Panc1 (cell line): ENCODE results near the gene FBXO5. TPM values are rescaled to one million over a fixed set of nuclear protein-coding genes. Genes with fewer than 3 reads are reported as not detected.
A peak's percentile ranks its signal among the peaks of the same experiment; 100 is the strongest.
"Not testable (repeated sequence)": the region's sequence is repeated elsewhere in the genome, so short reads cannot be mapped to it uniquely, and the experiment has no call there.

Source experiments
- ATAC-seq: fragments of 200-7000 bp; cut with Tn5 transposase; 2 replicates; pipeline ENCODE4 v1.9.1; 2020; ENCODE audit warnings: mild to moderate bottlenecking, moderate library complexity
- BruUV-seq: library from RNA; stranded (reverse); fragments of 400-500 nt; replicated peaks from 2 replicates; lab custom pipeline; 2021; lab: Mats Ljungman, UMichigan
- CTCF ChIA-PET: fragments of 300-600 bp; sonication (Branson Sonifier 250); formaldehyde crosslinking; loops from one replicate; lab custom pipeline; 2022; ENCODE audit warnings: antibody characterized with exemption; lab: Charles Lee
- POLR2A ChIA-PET: fragments of 300-600 bp; sonication (Branson Sonifier 250); formaldehyde crosslinking; loops from one replicate; lab custom pipeline; 2022; ENCODE audit warnings: antibody characterized with exemption; lab: Charles Lee
- DNase-seq: peaks from one replicate; pipeline ENCODE4 v3.0.0-alpha.2; 2010; ENCODE audit warnings: low read depth, low spot score
- H3K27ac ChIP-seq: 2 replicates; pipeline ENCODE4 v1.5.1; 2011; ENCODE audit warnings: mild to moderate bottlenecking, low read length, inconsistent platforms
- H3K27me3 ChIP-seq: fragments of 200-500 bp; sonication (Bioruptor generic); 2 replicates; pipeline ENCODE4 v1.6.0; 2014; ENCODE audit warnings: low read length, inconsistent platforms; ENCODE audit not compliant: control insufficient read depth, insufficient read depth
- H3K36me3 ChIP-seq: fragments of 200-500 bp; sonication (Bioruptor generic); 2 replicates; pipeline ENCODE4 v1.5.1; 2014; ENCODE audit warnings: inconsistent platforms, mild to moderate bottlenecking, low read length, moderate library complexity; ENCODE audit not compliant: control insufficient read depth, insufficient read depth
- H3K4me1 ChIP-seq: 2 replicates; pipeline ENCODE4 v1.5.1; 2011; ENCODE audit warnings: inconsistent platforms, mild to moderate bottlenecking, low read length, moderate library complexity; ENCODE audit not compliant: control insufficient read depth, insufficient read depth
- H3K4me3 ChIP-seq, 2 experiments: 2 replicates each; pipeline ENCODE4 v1.5.1; 2011 to 2012; ENCODE audit warnings: low read depth in 2 of 2, low read length in 2 of 2, mild to moderate bottlenecking in 2 of 2, inconsistent platforms in 1 of 2, moderate library complexity in 1 of 2
- H3K9me3 ChIP-seq: fragments of 200-500 bp; sonication (Bioruptor generic); 2 replicates; pipeline ENCODE4 v1.5.1; 2014; ENCODE audit warnings: low read depth, mild to moderate bottlenecking, inconsistent platforms, low read length, moderate library complexity; ENCODE audit not compliant: control insufficient read depth, insufficient read depth
- POLR2AphosphoS5 ChIP-seq: IDR thresholded peaks from 2 replicates; pipeline ENCODE4 v1.6.1; 2012; ENCODE audit warnings: mild to moderate bottlenecking, low read depth, low read length, moderate library complexity
- REST ChIP-seq, 2 experiments: IDR thresholded peaks; 2 replicates each; pipeline ENCODE4 v1.6.1; 2011 to 2012; ENCODE audit warnings: low read depth in 2 of 2, control low read depth in 1 of 2, low read length in 1 of 2, mild to moderate bottlenecking in 1 of 2, moderate library complexity in 1 of 2; ENCODE audit not compliant: insufficient read depth in 1 of 2
- SIN3A ChIP-seq: IDR thresholded peaks from 2 replicates; pipeline ENCODE4 v1.6.1; 2012; ENCODE audit warnings: low read depth, mild to moderate bottlenecking, low read length, moderate library complexity, borderline replicate concordance; ENCODE audit not compliant: insufficient read depth
- TCF7L2 ChIP-seq: IDR thresholded peaks from 2 replicates; pipeline ENCODE4 v1.6.1; 2011; ENCODE audit warnings: mild to moderate bottlenecking, low read depth, low read length, inconsistent platforms
- in situ Hi-C: cut with HindIII; loops from 2 replicates; pipeline ENCODE4 v1.10.0; 2016; ENCODE audit warnings: low sequenced_read_pairs, low pct_unique_long_range_greater_than_20kb
- intact Hi-C: fragments of 100-400 bp; cut with micrococcal nuclease; formaldehyde crosslinking; loops from one replicate; pipeline ENCODE4 v1.10.0; 2022; ENCODE audit not compliant: unreplicated experiment
- total RNA-seq: library from RNA; stranded (reverse); gene quantifications from one replicate; pipeline ENCODE4 v1.2.1, GENCODE V29; 2021; ENCODE audit not compliant: unreplicated experiment
- TF ChIP-seq, protein P1 (sequence below): fragments of 450-650 bp; IDR thresholded peaks from 2 replicates; pipeline ENCODE4 v1.5.1; 2017; ENCODE audit warnings: mild to moderate bottlenecking

FBXO5 gene
- total RNA-seq, 1 experiment from 2014 or later: 33.6 TPM

- CTCF ChIA-PET: no interaction called here
- in situ Hi-C loops: no loop called here
- peaks cover 60% of the 10 kb centered on the region for H3K36me3 ChIP-seq
Measured at GRCh38 chr6:152993431-152993830, 10.6 kb upstream of the FBXO5 start.

GRCh38 chr6:152986978-152987377, 4.1 kb upstream of the FBXO5 start:
- H3K4me3 ChIP-seq: no peak overlapping the region
- H3K9me3 ChIP-seq: no peaks in the 10 kb centered on the region
- intact Hi-C loops (no loop called here), in situ Hi-C loops (no loop called here)
- H3K27me3 ChIP-seq: no peaks in the 10 kb centered on the region
- peaks cover 7% of the 10 kb centered on the region for H3K36me3 ChIP-seq
- CTCF ChIA-PET: no interaction called here
- DNase-seq (no peak), ATAC-seq (no peak)
- no TSS peak for BruUV-seq
- TF ChIP-seq SIN3A (no peak), TCF7L2 (no peak), POLR2AphosphoS5 (no peak), REST (IDR thresholded peaks at IDR 0.05; ENCODE audit: insufficient read depth in 1 of 2, low read depth in 2 of 2, low read length in 1 of 2) (no peak)
- TF ChIP-seq, protein P1, sequence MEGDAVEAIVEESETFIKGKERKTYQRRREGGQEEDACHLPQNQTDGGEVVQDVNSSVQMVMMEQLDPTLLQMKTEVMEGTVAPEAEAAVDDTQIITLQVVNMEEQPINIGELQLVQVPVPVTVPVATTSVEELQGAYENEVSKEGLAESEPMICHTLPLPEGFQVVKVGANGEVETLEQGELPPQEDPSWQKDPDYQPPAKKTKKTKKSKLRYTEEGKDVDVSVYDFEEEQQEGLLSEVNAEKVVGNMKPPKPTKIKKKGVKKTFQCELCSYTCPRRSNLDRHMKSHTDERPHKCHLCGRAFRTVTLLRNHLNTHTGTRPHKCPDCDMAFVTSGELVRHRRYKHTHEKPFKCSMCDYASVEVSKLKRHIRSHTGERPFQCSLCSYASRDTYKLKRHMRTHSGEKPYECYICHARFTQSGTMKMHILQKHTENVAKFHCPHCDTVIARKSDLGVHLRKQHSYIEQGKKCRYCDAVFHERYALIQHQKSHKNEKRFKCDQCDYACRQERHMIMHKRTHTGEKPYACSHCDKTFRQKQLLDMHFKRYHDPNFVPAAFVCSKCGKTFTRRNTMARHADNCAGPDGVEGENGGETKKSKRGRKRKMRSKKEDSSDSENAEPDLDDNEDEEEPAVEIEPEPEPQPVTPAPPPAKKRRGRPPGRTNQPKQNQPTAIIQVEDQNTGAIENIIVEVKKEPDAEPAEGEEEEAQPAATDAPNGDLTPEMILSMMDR: no peak
- POLR2A ChIA-PET: no interaction called here
- peaks cover 9% of the 10 kb centered on the region for H3K4me1 ChIP-seq
- no peak overlapping the region for H3K27ac ChIP-seq

More at GRCh38 chr6:152993431-152993830, 10.6 kb upstream of the FBXO5 start:
- Histone ChIP-seq H3K4me1 (0 out of 2 replicates have a peak, but pooled peaks cover 3% of the 10 kb centered on the region), H3K27ac (no peak overlapping the region), H3K27me3 (no peaks in the 10 kb centered on the region), H3K4me3 (no peak overlapping the region), H3K9me3 (no peaks in the 10 kb centered on the region)
- ATAC-seq (peak; percentile 85; the same call in 1 of the 2 replicates), DNase-seq (no peak)
- TF ChIP-seq, protein P1: peak; percentile 42; the same call in 1 of the 2 replicates
- no peak for TF ChIP-seq SIN3A
- no TSS peak for BruUV-seq
- intact Hi-C loops: no loop called here
- POLR2A ChIA-PET: no interaction called here

DNA sequence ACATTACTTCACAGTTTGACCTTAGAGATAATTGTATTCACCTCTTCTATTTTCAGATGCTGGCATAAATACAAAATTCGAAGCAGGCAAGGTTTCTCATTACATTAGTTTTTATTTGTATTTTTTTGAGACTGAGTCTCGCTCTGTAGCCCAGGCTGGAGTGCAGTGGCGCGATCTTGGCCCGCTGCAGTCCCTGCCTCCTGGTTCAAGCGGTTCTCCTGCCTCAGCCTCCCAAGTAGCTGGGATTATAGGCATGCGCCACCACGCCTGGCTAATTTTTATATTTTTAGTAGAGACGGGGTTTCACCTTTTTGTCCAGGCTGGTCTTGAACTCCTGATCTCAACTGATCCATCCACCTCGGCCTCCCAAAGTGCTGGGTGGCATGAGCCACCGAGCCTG, 2.5 kb upstream of the FBXO5 start:
- POLR2A ChIA-PET, DNase-seq, in situ Hi-C loops, intact Hi-C loops, H3K36me3 ChIP-seq, ATAC-seq, H3K9me3 ChIP-seq, BruUV-seq, H3K27me3 ChIP-seq, CTCF ChIA-PET: not testable (repeated sequence)
- peak overlapping the region; percentile 69 to 97 for H3K4me3 ChIP-seq
- peak overlapping the region; percentile 99 for H3K27ac ChIP-seq
- H3K4me1 ChIP-seq: peaks cover 17% of the 10 kb centered on the region
